PC-9 (cell line): ENCODE measurements around the gene SLC38A3.

Source experiments
- CTCF ChIP-seq: fragments of 200-600 bp; sonication (generic); conservative IDR thresholded peaks from 2 replicates; pipeline ENCODE4 v1.6.1; 2017; ENCODE audit warnings: mixed run types, antibody characterized with exemption, mild to moderate bottlenecking, moderate library complexity
- EZH2 ChIP-seq: fragments of 200-600 bp; sonication (generic); IDR thresholded peaks from 2 replicates; pipeline ENCODE4 v1.8.0; 2017; ENCODE audit warnings: antibody characterized with exemption, low read depth

DNA sequence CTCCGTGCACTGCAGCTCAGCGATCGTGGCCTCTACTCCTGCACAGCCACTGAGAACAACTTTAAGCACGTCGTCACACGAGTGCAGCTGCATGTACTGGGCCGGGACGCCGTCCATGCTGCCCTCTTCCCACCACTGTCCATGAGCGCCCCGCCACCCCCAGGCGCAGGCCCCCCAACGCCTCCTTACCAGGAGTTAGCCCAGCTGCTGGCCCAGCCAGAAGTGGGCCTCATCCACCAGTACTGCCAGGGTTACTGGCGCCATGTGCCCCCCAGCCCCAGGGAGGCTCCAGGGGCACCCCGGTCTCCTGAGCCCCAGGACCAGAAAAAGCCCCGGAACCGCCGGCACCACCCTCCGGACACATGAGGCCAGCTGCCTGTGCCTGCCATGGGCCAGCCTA, 17.3 kb upstream of the SLC38A3 start:
- TF ChIP-seq EZH2 = no peak
- TF ChIP-seq CTCF = no peak
